Measurements from ENCODE around the gene AK4.

AK4 gene

GRCh38 chr1:65197636-65198035, 49.6 kb downstream of the AK4 start:
- no peak for TF ChIP-seq FOXA1 (IDR thresholded peaks at IDR 0.05)
- no peak for TF ChIP-seq SUZ12 (IDR thresholded peaks at IDR 0.05)
- no peak for TF ChIP-seq L3MBTL2 (conservative IDR thresholded peaks at IDR 0.05)
- TF ChIP-seq TARDBP (IDR thresholded peaks at IDR 0.05), result no peak
- TF ChIP-seq FOXM1 (IDR thresholded peaks at IDR 0.05; ENCODE audit: borderline replicate concordance), result no peak
- no peak for TF ChIP-seq ARNT (IDR thresholded peaks at IDR 0.05)
- TF ChIP-seq CTBP1 (IDR thresholded peaks at IDR 0.05; ENCODE audit: borderline replicate concordance), result no peak
- no peak for TF ChIP-seq SP1 (IDR thresholded peaks at IDR 0.05)
- no peak for TF ChIP-seq BHLHE40 (IDR thresholded peaks at IDR 0.05; ENCODE audit: borderline replicate concordance)
- no peak for TF ChIP-seq ZNF384 (IDR thresholded peaks at IDR 0.05)
- TF ChIP-seq FOXK2 (IDR thresholded peaks at IDR 0.05), result no peak
- TF ChIP-seq LEF1 (IDR thresholded peaks at IDR 0.05; ENCODE audit: borderline replicate concordance), result no peak
- TF ChIP-seq NFRKB (IDR thresholded peaks at IDR 0.05), result no peak
- no peak for TF ChIP-seq ELF4 (IDR thresholded peaks at IDR 0.05)
- no peak for TF ChIP-seq HDGF (IDR thresholded peaks at IDR 0.05; ENCODE audit: borderline replicate concordance)
- TF ChIP-seq PKNOX1 (IDR thresholded peaks at IDR 0.05), result no peak
- DNase-seq (ENCODE audit: extremely low spot score), result no peak
- ChIA-PET CTCF (interaction anchor here (1.5 kb wide), 1 partner anchor 11 kb away, joined by 4 read pairs; no protein-coding TSS in a partner anchor), POLR2A (no interaction called here)

DNA sequence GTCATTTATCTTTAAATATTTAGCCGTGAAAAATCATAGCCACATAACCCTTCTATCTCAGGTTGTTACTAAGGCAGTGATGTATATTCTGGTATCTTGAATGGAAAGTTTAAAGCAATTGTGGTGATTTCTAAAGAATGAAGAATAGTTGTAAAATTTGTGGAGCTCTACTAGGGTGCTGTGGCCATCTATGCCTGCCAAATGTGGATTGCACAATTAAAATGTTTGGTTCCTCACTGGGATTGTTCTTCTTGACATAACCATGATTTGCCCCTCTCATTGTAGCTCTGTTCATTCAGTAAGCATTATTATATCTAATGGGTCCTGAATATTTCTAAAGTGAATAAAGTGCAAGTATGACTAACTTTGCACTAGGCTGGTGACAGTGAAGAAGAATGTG, 50.1 kb downstream of the AK4 start:
- ChIA-PET CTCF (interaction anchor here (0.7 to 1.5 kb wide), 2 partner anchors 10 to 490 kb away, joined by 3 to 4 read pairs; no protein-coding TSS in a partner anchor), POLR2A (no interaction called here)
- TF ChIP-seq SUZ12 (IDR thresholded peaks at IDR 0.05), result no peak
- TF ChIP-seq LEF1 (IDR thresholded peaks at IDR 0.05; ENCODE audit: borderline replicate concordance), result no peak
- no peak for TF ChIP-seq ELF4 (IDR thresholded peaks at IDR 0.05)
- TF ChIP-seq ZNF384 (IDR thresholded peaks at IDR 0.05), result no peak
- TF ChIP-seq SP1 (IDR thresholded peaks at IDR 0.05), result no peak
- TF ChIP-seq L3MBTL2 (conservative IDR thresholded peaks at IDR 0.05), result no peak
- TF ChIP-seq TARDBP (IDR thresholded peaks at IDR 0.05), result no peak
- no peak for TF ChIP-seq NFRKB (IDR thresholded peaks at IDR 0.05)
- TF ChIP-seq BHLHE40 (IDR thresholded peaks at IDR 0.05; ENCODE audit: borderline replicate concordance), result no peak
- no peak for TF ChIP-seq CTBP1 (IDR thresholded peaks at IDR 0.05; ENCODE audit: borderline replicate concordance)
- DNase-seq (ENCODE audit: extremely low spot score), result no peak

DNA sequence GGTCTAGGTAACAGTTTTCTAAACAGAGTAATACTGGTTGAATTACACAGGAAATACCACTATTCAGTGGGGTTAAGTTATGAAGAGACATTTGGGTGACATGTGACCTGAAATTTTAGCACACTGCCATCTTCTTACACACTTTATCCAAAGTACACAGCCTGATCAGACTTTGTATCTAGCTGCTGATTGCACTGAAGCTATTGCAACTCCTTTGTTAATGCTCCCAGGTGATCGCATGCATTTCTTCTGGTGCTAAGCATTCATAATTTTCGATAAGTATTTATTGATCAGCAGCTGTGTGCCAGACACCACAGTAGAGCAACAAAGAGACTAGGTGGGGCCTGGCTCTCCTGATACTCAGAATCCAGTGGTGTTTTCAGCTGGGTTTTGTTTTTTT, 52.4 kb downstream of the AK4 start:
- CTCF ChIA-PET, result interaction anchor here (1.2 kb wide), 1 partner anchor 9 kb away, joined by 3 read pairs; no protein-coding TSS in a partner anchor
- POLR2A ChIA-PET, result no interaction called here

DNA sequence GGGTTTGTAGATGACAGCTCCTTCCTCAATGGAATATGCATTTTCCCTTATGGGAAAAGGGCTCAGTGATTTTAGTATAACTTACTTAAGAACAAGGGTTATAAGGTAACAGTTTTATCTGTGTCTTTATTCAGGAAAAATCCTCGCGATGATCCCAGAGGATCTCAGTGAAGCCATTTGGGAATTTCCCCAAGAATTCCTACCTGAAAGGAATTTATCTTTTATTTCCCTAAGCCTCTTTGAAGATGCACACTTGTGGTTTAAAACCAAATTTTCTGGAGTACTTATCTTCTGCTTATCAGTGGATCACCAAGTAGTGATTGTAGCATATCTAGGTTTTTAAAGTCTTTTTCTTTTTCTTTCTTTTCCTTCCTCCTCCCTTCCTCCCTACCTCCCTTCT, 58.8 kb downstream of the AK4 start:
- no peak for TF ChIP-seq FOXK2 (IDR thresholded peaks at IDR 0.05)
- TF ChIP-seq LEF1 (IDR thresholded peaks at IDR 0.05; ENCODE audit: borderline replicate concordance), result no peak
- TF ChIP-seq PKNOX1 (IDR thresholded peaks at IDR 0.05), result no peak
- ChIA-PET POLR2A (no interaction called here), CTCF (interaction anchor here (0.8 to 1.5 kb wide), 2 partner anchors 13 to 79 kb away, joined by 3 to 5 read pairs; no protein-coding TSS in a partner anchor)
- no peak for DNase-seq (ENCODE audit: extremely low spot score)

More for the DNA sequence above, 52.4 kb downstream of the AK4 start:
- no peak for TF ChIP-seq NFRKB (IDR thresholded peaks at IDR 0.05)
- no peak for TF ChIP-seq ARNT (IDR thresholded peaks at IDR 0.05)
- TF ChIP-seq FOXA1 (IDR thresholded peaks at IDR 0.05), result no peak
- DNase-seq (ENCODE audit: extremely low spot score), result no peak

- CTCF ChIA-PET, result interaction anchor here (0.8 to 1.5 kb wide), 2 partner anchors 12 to 79 kb away, joined by 3 to 5 read pairs; no protein-coding TSS in a partner anchor
- DNase-seq (ENCODE audit: extremely low spot score), result no peak
- no peak for TF ChIP-seq ZNF384 (IDR thresholded peaks at IDR 0.05)
- TF ChIP-seq TARDBP (IDR thresholded peaks at IDR 0.05), result no peak
- no peak for TF ChIP-seq BHLHE40 (IDR thresholded peaks at IDR 0.05; ENCODE audit: borderline replicate concordance)
- no peak for TF ChIP-seq SUZ12 (IDR thresholded peaks at IDR 0.05)
- TF ChIP-seq FOXM1 (IDR thresholded peaks at IDR 0.05; ENCODE audit: borderline replicate concordance), result no peak
- POLR2A ChIA-PET, result no interaction called here
Observed at GRCh38 chr1:65207317-65207716, 59.3 kb downstream of the AK4 start.

DNA sequence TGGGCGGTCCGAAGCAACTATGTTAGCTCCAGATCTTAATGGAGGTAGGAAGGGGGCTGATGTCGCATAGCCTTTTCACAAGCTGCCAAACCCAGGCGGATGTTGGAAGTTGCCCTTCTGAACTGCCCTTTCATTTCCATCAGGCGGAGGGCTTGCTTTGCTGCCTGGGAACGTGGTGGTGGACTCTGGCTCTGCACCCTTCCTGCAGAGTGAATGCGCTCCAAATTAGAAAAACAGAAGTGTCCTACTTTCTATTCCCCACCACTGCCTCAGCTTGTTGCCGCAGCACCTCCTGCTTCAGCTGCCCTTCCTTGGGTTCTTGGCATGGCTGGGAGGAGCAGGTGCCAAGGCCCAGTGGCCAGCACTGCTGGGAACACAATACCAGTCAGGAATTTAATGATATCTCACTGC, 60.6 kb downstream of the AK4 start:
- CTCF ChIA-PET, result interaction anchor here (0.6 to 2.1 kb wide), 14 partner anchors 10 to 479 kb away, joined by 3 to 8 read pairs (median 4); no protein-coding TSS in a partner anchor
- no peak for TF ChIP-seq FOXK2 (IDR thresholded peaks at IDR 0.05)

GRCh38 chr1:65209005-65209885, 61.2 kb downstream of the AK4 start:
- ChIA-PET CTCF (interaction anchor here (0.6 to 2.1 kb wide), 16 partner anchors 8 to 479 kb away, joined by 3 to 8 read pairs (median 4); no protein-coding TSS in a partner anchor), POLR2A (interaction anchor here (0.7 to 1.1 kb wide), 2 partner anchors 141 to 144 kb away, joined by 3 to 4 read pairs; no protein-coding TSS in a partner anchor)
- no peak for TF ChIP-seq FOXM1 (IDR thresholded peaks at IDR 0.05; ENCODE audit: borderline replicate concordance)
- no peak for TF ChIP-seq BHLHE40 (IDR thresholded peaks at IDR 0.05; ENCODE audit: borderline replicate concordance)
- no peak for TF ChIP-seq ELF4 (IDR thresholded peaks at IDR 0.05)
- TF ChIP-seq HDGF (IDR thresholded peaks at IDR 0.05; ENCODE audit: borderline replicate concordance), result no peak
- no peak for TF ChIP-seq ZNF384 (IDR thresholded peaks at IDR 0.05)
- no peak for TF ChIP-seq PKNOX1 (IDR thresholded peaks at IDR 0.05)
- no peak for TF ChIP-seq FOXK2 (IDR thresholded peaks at IDR 0.05)
- TF ChIP-seq LEF1 (IDR thresholded peaks at IDR 0.05; ENCODE audit: borderline replicate concordance), result no peak
- TF ChIP-seq NFRKB (IDR thresholded peaks at IDR 0.05), result no peak
- no peak for TF ChIP-seq SUZ12 (IDR thresholded peaks at IDR 0.05)
- no peak for TF ChIP-seq CTBP1 (IDR thresholded peaks at IDR 0.05; ENCODE audit: borderline replicate concordance)
- no peak for TF ChIP-seq FOXA1 (IDR thresholded peaks at IDR 0.05)
- no peak for TF ChIP-seq TARDBP (IDR thresholded peaks at IDR 0.05)
- peak; percentile 76 for DNase-seq (ENCODE audit: extremely low spot score)

More for the DNA sequence above, 60.6 kb downstream of the AK4 start:
- POLR2A ChIA-PET, result interaction anchor here (0.7 to 1.1 kb wide), 2 partner anchors 141 to 143 kb away, joined by 3 to 4 read pairs; no protein-coding TSS in a partner anchor
- DNase-seq (ENCODE audit: extremely low spot score), result no peak
